CD4-positive, alpha-beta T cell treated with Interleukin-6 at 100 ng/mL for 8 hours (primary cell): ENCODE measurements around the gene CDH11.

ENCODE experiments used
- DNase-seq: peaks from one replicate; pipeline ENCODE4 v3.0.0-alpha.2; 2020; ENCODE audit warnings: mixed read lengths, low spot score

CDH11 gene

DNA sequence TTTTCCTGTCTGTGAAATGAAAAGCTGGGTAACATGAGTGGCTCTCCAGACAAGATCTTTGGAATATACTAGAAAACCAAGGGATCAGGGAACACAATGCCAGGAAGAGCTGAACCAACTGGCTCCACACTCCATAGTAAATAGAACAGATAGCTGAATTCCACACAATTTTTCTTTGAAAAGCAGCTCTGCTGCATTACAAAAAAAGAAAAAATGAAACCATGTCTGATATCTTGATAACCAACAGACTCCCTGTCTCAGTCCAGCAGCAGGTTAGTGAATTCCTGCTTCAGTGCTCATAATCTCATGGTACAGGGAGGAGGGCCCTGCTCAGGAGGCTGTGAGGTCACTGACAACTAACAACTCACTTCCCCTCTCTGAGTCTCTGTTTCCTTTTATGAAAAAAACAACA is 97.1 kb downstream of the CDH11 start:
- DNase-seq, result no peak

DNA sequence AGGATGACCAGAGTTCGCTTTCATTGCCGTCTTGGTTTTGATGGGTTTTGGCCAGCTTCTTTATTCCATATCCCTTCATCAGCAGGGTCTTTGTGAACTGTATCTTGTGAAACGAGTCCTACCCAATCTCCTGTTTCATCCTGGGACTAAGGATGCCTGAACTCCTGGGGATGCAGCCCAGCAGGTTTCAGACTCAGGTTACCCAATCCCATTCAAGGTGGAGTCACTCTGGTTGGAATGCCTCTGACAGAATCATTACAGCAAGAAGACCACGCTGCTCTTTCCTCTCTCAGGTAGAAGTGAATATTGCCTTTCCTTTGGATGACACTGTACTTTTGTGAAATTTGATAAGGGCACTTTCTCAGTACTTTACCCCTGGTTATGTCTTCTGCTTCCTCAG is 98.1 kb downstream of the CDH11 start:
- no peak for DNase-seq

DNA sequence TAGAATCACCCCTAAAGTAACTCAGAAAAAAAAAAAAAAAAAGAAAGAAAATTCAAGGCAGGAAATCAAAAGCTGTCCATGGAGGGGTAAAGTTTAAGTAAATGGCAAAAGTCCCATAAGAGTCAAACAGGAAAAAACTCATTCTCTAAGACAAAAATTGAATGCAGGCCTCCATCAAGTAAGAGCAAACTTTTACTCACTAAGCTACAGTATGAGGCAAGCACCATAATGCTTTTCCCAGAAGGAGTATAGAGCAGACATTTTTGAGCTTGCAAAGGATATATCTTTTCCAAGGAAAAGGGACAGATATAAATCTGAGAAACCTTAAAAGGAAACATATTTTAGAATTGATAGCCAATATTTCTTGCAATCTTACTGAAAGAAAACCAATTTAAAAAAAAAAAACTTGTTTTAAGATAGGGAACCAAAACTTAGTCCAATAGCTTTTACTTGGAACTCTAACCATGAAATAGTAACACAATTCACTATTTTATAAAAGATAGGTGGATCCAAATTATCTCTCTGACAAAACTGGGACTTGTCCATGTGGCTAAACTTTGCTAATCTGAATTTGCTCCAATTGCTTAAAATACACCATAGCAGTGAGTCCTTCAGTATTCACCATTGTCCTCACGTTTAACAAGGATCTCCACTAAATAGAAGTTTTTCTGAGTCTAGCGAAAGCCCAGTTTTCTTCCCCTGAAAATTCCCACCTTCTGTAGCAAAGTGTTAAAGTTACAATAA is 99.8 kb downstream of the CDH11 start:
- no peak for DNase-seq

GRCh38 chr16:65016754-65017153 is 105.1 kb downstream of the CDH11 start:
- no peak for DNase-seq

- no peak for DNase-seq
These were observed 106.3 kb downstream of the CDH11 start for GRCh38 chr16:65015599-65015998.

- no peak for DNase-seq
These were observed 109.5 kb downstream of the CDH11 start for GRCh38 chr16:65012357-65012756.

GRCh38 chr16:65010125-65010524 is 111.7 kb downstream of the CDH11 start:
- DNase-seq, result no peak

GRCh38 chr16:65005696-65006095 is 116.2 kb downstream of the CDH11 start:
- no peak for DNase-seq

GRCh38 chr16:65004570-65004969 is 117.3 kb downstream of the CDH11 start:
- DNase-seq, result no peak

DNA sequence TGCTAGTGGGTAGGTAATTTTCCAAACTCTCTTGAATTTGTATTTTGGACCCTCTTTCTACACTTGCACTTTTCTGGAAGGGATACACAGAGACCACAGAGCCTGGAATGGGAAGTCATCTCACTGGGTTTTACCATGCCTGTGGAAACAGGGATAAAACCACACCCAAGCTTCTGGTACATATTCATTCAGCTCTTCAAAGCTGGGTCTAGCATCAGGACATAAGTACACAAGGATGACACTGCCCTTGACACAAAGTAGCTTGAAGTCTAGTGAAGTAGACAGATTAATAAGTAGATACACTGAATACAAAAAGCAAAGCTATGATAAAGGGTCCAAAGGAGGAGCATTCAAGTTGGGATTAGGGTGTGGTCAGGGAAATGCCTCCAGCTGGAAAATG is 118.2 kb downstream of the CDH11 start:
- DNase-seq, result no peak

- DNase-seq, result no peak
These were observed 119.6 kb downstream of the CDH11 start for GRCh38 chr16:65002265-65002664.

DNA sequence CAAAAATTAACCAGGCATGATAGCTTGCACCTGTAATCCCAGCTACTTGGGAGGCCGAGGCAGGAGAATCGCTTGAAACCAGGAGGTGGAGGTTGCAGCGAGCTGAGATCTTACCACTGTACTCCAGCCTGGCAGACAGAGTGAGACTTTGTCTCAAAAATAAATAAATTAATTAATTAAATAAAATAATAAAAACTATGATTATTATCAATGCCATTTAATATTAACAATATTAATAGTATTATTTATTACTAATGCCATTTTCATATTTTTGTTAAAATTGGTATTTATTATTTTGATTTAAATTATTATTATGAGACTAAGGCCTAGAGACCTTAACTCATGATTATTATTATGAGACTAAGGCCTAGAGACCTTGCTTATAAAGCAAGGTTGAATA is 121.2 kb downstream of the CDH11 start:
- no peak for DNase-seq

DNA sequence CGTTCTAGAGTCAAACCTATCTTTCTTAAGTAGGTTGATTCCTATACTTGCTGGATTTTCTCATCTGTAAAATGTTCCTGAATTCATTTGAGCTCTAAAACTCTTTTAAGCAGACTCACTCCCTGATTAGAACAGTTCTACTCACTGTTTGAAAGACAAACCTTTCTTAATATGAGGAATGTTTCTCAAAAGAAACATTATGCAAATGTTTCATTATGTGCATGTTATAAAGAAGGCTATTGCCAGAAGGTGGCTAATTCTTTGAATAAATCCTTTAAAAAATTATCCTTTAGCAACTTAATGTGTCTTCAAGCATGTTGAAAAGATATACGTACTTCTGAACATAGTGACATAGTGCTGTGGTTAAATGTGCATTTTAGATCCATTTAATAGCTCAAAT is 124.1 kb downstream of the CDH11 start:
- no peak for DNase-seq

GRCh38 chr16:64997121-64997520 is 124.7 kb downstream of the CDH11 start:
- DNase-seq, result no peak

- DNase-seq, result no peak
These were observed 125.2 kb downstream of the CDH11 start for GRCh38 chr16:64996641-64997040.

- DNase-seq, result no peak
These were observed 128.4 kb downstream of the CDH11 start for GRCh38 chr16:64993464-64993863.

DNA sequence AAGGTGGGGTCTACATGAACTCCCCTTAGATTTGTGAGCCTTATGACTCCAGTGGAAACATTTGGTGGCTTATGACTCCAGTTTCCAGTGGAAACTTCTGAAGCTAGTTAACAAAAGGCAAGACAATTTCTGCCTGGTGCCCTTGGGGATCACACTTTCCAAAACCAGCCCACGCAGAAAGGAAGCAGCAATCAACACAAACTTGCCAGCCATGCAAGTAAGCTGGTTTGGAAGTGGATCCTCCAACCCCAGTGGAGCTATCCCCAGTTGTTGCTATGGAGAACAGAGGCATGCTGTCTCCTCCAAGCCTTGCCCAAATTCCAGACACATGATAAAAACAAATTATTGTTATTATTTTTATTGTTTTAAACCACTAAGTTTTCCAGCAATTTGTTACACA is 130.9 kb downstream of the CDH11 start:
- no peak for DNase-seq

- DNase-seq, result no peak
These were observed 131.8 kb downstream of the CDH11 start for GRCh38 chr16:64990101-64990500.

GRCh38 chr16:64989050-64989449 is 132.8 kb downstream of the CDH11 start:
- DNase-seq, result no peak

DNA sequence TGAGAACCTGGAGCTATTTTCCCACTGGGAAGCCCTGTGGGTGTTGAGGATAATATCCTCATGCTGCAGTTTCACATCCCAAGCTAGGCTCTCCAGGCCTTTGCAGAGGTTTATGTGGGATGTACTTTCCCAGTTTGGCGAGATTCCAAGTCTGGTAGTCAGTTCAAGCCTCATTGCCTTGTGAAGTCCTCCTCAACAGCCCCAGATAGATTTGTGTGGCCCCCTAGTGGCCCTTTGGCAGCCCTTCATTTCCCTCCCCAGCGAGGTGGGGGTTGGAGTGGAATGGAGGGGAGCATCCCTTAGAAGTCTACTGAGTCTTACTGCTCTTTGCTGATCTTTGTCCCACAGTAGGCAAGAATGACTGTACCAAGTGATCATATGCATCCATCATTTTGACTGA is 137.9 kb downstream of the CDH11 start:
- DNase-seq, result no peak

GRCh38 chr16:64983231-64983630 is 138.6 kb downstream of the CDH11 start:
- no peak for DNase-seq

GRCh38 chr16:64982581-64982980 is 139.3 kb downstream of the CDH11 start:
- DNase-seq, result no peak

GRCh38 chr16:64981568-64982281 is 140.1 kb downstream of the CDH11 start:
- no peak for DNase-seq
